IMR-90 (cell line): ENCODE measurements around the gene PPM1L. TPM values are rescaled to one million over a fixed set of nuclear protein-coding genes. Genes with fewer than 3 reads are reported as not detected.

ENCODE experiments used
- ATAC-seq: fragments of 200-7000 bp; cut with Tn5 transposase; 2 replicates; pipeline ENCODE4 v1.9.1; 2020; ENCODE audit warnings: low read depth, mild to moderate bottlenecking, moderate library complexity
- BruUV-seq: library from RNA; stranded (reverse); fragments of 400-500 nt; replicated peaks from 2 replicates; lab custom pipeline; 2021; lab: Mats Ljungman, UMichigan
- CTCF ChIA-PET: fragments of 300-600 bp; formaldehyde crosslinking; extraction: SDS; loops from one replicate; lab custom pipeline; 2021; ENCODE audit warnings: antibody characterized with exemption; lab: Yijun Ruan, JAX
- POLR2A ChIA-PET: fragments of 300-600 bp; sonication (Branson Sonifier 250); formaldehyde crosslinking; loops from one replicate; lab custom pipeline; 2022; ENCODE audit warnings: antibody characterized with exemption; ENCODE audit not compliant: unreplicated experiment; lab: Charles Lee
- DNase-seq: peaks from one replicate; pipeline ENCODE4 v3.0.0; 2013
- H2AFZ ChIP-seq: replicated peaks from 2 replicates; pipeline ENCODE3; 2013; ENCODE audit warnings: low read length, mild to moderate bottlenecking; ENCODE audit not compliant: poor library complexity
- H2AK5ac ChIP-seq: 2 replicates; pipeline ENCODE4 v1.6.1; 2013; ENCODE audit warnings: low read depth, low read length, inconsistent platforms
- H2AK9ac ChIP-seq: replicated peaks from 2 replicates; pipeline ENCODE3; 2013; ENCODE audit warnings: mild to moderate bottlenecking, low read depth, low read length, moderate library complexity; ENCODE audit not compliant: poor library complexity
- H2BK120ac ChIP-seq: 2 replicates; pipeline ENCODE4 v1.6.1; 2013; ENCODE audit warnings: low read depth, low read length, inconsistent platforms
- H2BK15ac ChIP-seq: 3 replicates; pipeline ENCODE4 v1.6.1; 2013; ENCODE audit warnings: low read depth, low read length, inconsistent platforms
- H2BK20ac ChIP-seq: 2 replicates; pipeline ENCODE4 v1.6.1; 2013; ENCODE audit warnings: low read depth, mild to moderate bottlenecking, inconsistent platforms, low read length, moderate library complexity
- H2BK5ac ChIP-seq: 2 replicates; pipeline ENCODE4 v1.6.1; 2013; ENCODE audit warnings: mild to moderate bottlenecking, low read depth, low read length, inconsistent platforms; ENCODE audit not compliant: poor library complexity, severe bottlenecking
- H3K14ac ChIP-seq: replicated peaks from 2 replicates; pipeline ENCODE4 v1.6.1; 2013; ENCODE audit warnings: low read depth, low read length, inconsistent platforms
- H3K18ac ChIP-seq: 2 replicates; pipeline ENCODE4 v1.6.1; 2013; ENCODE audit warnings: low read depth, low read length, control low read depth
- H3K23ac ChIP-seq: 2 replicates; pipeline ENCODE4 v1.6.1; 2013; ENCODE audit warnings: low read depth, low read length, inconsistent platforms
- H3K27ac ChIP-seq: 2 replicates; pipeline ENCODE4 v1.5.1; 2013; ENCODE audit warnings: mild to moderate bottlenecking, control low read depth, low read length; ENCODE audit not compliant: insufficient read depth
- H3K27me3 ChIP-seq: 2 replicates; pipeline ENCODE4 v1.6.1; 2013; ENCODE audit warnings: low read length; ENCODE audit not compliant: control insufficient read depth, insufficient read depth
- H3K36me3 ChIP-seq: 2 replicates; pipeline ENCODE4 v1.6.1; 2013; ENCODE audit warnings: low read length, mixed read lengths; ENCODE audit not compliant: control insufficient read depth, insufficient read depth
- H3K4ac ChIP-seq: 2 replicates; pipeline ENCODE4 v1.6.1; 2013; ENCODE audit warnings: low read depth, low read length, inconsistent platforms
- H3K4me1 ChIP-seq: 2 replicates; pipeline ENCODE4 v1.6.1; 2013; ENCODE audit warnings: low read length, mixed read lengths; ENCODE audit not compliant: control insufficient read depth, insufficient read depth
- H3K4me2 ChIP-seq: 2 replicates; pipeline ENCODE4 v1.6.1; 2013; ENCODE audit warnings: low read depth, mild to moderate bottlenecking, control low read depth, low read length, moderate library complexity
- H3K4me3 ChIP-seq: 2 replicates; pipeline ENCODE4 v1.5.1; 2013; ENCODE audit warnings: low read depth, mild to moderate bottlenecking, control low read depth, low read length, moderate library complexity; ENCODE audit not compliant: insufficient read depth
- H3K56ac ChIP-seq: 2 replicates; pipeline ENCODE4 v1.6.1; 2013; ENCODE audit warnings: low read length, inconsistent platforms; ENCODE audit not compliant: insufficient read depth; ENCODE audit errors: extremely low read depth
- H3K79me1 ChIP-seq, 2 experiments: 2 replicates each; pipeline ENCODE4 v1.6.1; 2013; ENCODE audit warnings: low read length in 2 of 2, inconsistent platforms in 1 of 2, low read depth in 1 of 2
- H3K9ac ChIP-seq: 2 replicates; pipeline ENCODE4 v1.6.1; 2013; ENCODE audit warnings: low read depth, low read length, control low read depth
- H3K9me1 ChIP-seq: 2 replicates; pipeline ENCODE4 v1.6.1; 2013; ENCODE audit warnings: low read length, inconsistent platforms; ENCODE audit not compliant: insufficient read depth
- H3K9me3 ChIP-seq: 2 replicates; pipeline ENCODE4 v1.6.1; 2013; ENCODE audit warnings: low read length; ENCODE audit not compliant: control insufficient read depth, insufficient read depth
- H4K20me1 ChIP-seq: 2 replicates; pipeline ENCODE4 v1.6.1; 2013; ENCODE audit warnings: low read length, inconsistent platforms; ENCODE audit not compliant: insufficient read depth
- H4K5ac ChIP-seq: 2 replicates; pipeline ENCODE4 v1.6.1; 2013; ENCODE audit warnings: mild to moderate bottlenecking, low read depth, low read length, control low read depth
- H4K8ac ChIP-seq, 2 experiments: 2 replicates each; pipeline ENCODE4 v1.6.1; 2013; ENCODE audit warnings: low read depth in 2 of 2, low read length in 2 of 2, control low read depth in 1 of 2, inconsistent platforms in 1 of 2
- H4K91ac ChIP-seq: 2 replicates; pipeline ENCODE4 v1.6.1; 2013; ENCODE audit warnings: low read depth, low read length, inconsistent platforms; ENCODE audit not compliant: insufficient read depth
- CEBPB ChIP-seq: IDR thresholded peaks from 2 replicates; pipeline ENCODE4 v1.6.1; 2012; ENCODE audit warnings: low read depth, low read length, improper control_type of control experiment
- MAZ ChIP-seq: IDR thresholded peaks from 2 replicates; pipeline ENCODE4 v1.6.1; 2012; ENCODE audit warnings: low read depth, mild to moderate bottlenecking, low read length, improper control_type of control experiment, moderate library complexity, borderline replicate concordance
- WGBS, 2 experiments: methylation state at CpG; one replicate each; pipeline versions ENCODE4 v1.1.5 to v1.1.7; 2013; ENCODE audit warnings: missing lambda C conversion rate in 2 of 2; ENCODE audit not compliant: insufficient read length in 1 of 2; ENCODE audit errors: extremely low coverage in 2 of 2; 5-methylcytosine and 5-hydroxymethylcytosine counted together
- dilution Hi-C: fragments of 300-500 bp; cut with HindIII; formaldehyde crosslinking; loops from one replicate; pipeline ENCODE4 v1.14.3; 2018; ENCODE audit warnings: low sequenced_read_pairs; ENCODE audit not compliant: unreplicated experiment
- in situ Hi-C: fragments of 300-500 bp; cut with MboI; formaldehyde crosslinking; loops from 3 replicates; pipeline ENCODE4 v1.14.3; 2019; ENCODE audit warnings: low sequenced_read_pairs, inconsistent platforms, mixed read lengths
- intact Hi-C: fragments of 100-400 bp; cut with micrococcal nuclease; formaldehyde crosslinking; loops from 2 replicates; pipeline ENCODE4 v1.10.0; 2022
- polyA plus RNA-seq, 3 experiments: library from polyadenylated mRNA; depleted of rRNA; stranded (reverse); fragments of >200 nt; gene quantifications; 2 replicates each; pipeline ENCODE4 v1.2.3, GENCODE V29; 2012; ENCODE audit warnings: low replicate concordance in 1 of 3
- total RNA-seq: library from RNA; depleted of rRNA; stranded (reverse); fragments of >200 nt; gene quantifications from 2 replicates; pipeline ENCODE4 v1.2.3, GENCODE V29; 2012

The PPM1L gene
- total and polyA plus RNA-seq, 2 of the 4 experiments (the other 2 are of a cell fraction) = 0.14 to 0.18 TPM

GRCh38 chr3:160820022-160820421 lies 64.0 kb downstream of the PPM1L start:
- Histone ChIP-seq H3K36me3 (no peaks in the 10 kb centered on the region), H4K20me1 (no peaks in the 10 kb centered on the region), H3K4me3 (no peak overlapping the region), H3K9ac (no peak overlapping the region), H3K56ac (no peak overlapping the region), H3K9me1 (no peaks in the 10 kb centered on the region), H3K79me1 (no peaks in the 10 kb centered on the region), H2BK120ac (no peak overlapping the region), H4K5ac (no peak overlapping the region), H2AK9ac (no peak overlapping the region), H2AFZ (no peak overlapping the region), H3K4me1 (no peaks in the 10 kb centered on the region), H4K8ac (no peak overlapping the region), H4K91ac (no peak overlapping the region), H2BK15ac (no peak overlapping the region), H3K4ac (no peak overlapping the region), H3K27ac (no peak overlapping the region), H2BK20ac (no peak overlapping the region), H3K18ac (no peak overlapping the region), H3K4me2 (no peak overlapping the region), H3K27me3 (no peaks in the 10 kb centered on the region), H3K9me3 (no peaks in the 10 kb centered on the region), H3K23ac (no peak overlapping the region), H2BK5ac (no peak overlapping the region), H2AK5ac (no peak overlapping the region), H3K14ac (no peak overlapping the region)
- WGBS, 2 experiments = no CpG with 5 or more reads among the region's 1 CpG
- in situ Hi-C loops = no loop called here
- no peak for TF ChIP-seq MAZ
- peak; percentile 26; the same call in 1 of the 2 replicates for TF ChIP-seq CEBPB
- ATAC-seq = no peak
- dilution Hi-C loops = no loop called here
- no TSS peak for BruUV-seq
- ChIA-PET POLR2A (no interaction called here), CTCF (no interaction called here)
- intact Hi-C loops = no loop called here
- no peak for DNase-seq
